GM13976 (cell line): ENCODE measurements around the gene MEN1.

Experiments
- DNase-seq: peaks from one replicate; pipeline ENCODE4 v3.0.0; 2012; ENCODE audit warnings: low spot score
- CTCF ChIP-seq: IDR thresholded peaks from 2 replicates; pipeline ENCODE4 v1.5.1; 2012; ENCODE audit warnings: borderline replicate concordance, mild to moderate bottlenecking; ENCODE audit not compliant: insufficient read depth; ENCODE audit errors: extremely low read depth, missing control alignments, control extremely low read depth
- in situ Hi-C: fragments of 300-500 bp; cut with MboI; formaldehyde crosslinking; loops from one replicate; pipeline ENCODE4 v1.12.0; 2022; ENCODE audit warnings: low sequenced_read_pairs, mixed read lengths, inconsistent platforms; ENCODE audit not compliant: unreplicated experiment

MEN1 gene

GRCh38 chr11:64804346-64805210 lies 5.8 kb downstream of the MEN1 start:
- in situ Hi-C loops, result no loop called here
- no peak for TF ChIP-seq CTCF
- no peak for DNase-seq

GRCh38 chr11:64803846-64804345 lies 6.5 kb downstream of the MEN1 start:
- no peak for DNase-seq
- no peak for TF ChIP-seq CTCF
- in situ Hi-C loops, result no loop called here

- peak; percentile 98 for DNase-seq
- in situ Hi-C loops, result no loop called here
- no peak for TF ChIP-seq CTCF
Measured at GRCh38 chr11:64803158-64803845, 7.0 kb downstream of the MEN1 start, which contains the start of gene MAP4K2. Gene MAP4K2 (minus strand): TSS chr11:64803214. CDS start chr11:64803149, 65 bp downstream.

- no peak for DNase-seq
- no peak for TF ChIP-seq CTCF
- in situ Hi-C loops, result no loop called here
Measured at GRCh38 chr11:64802370-64803157, 7.8 kb downstream of the MEN1 start.

- TF ChIP-seq CTCF, result no peak
- in situ Hi-C loops, result no loop called here
- DNase-seq, result no peak
Measured at GRCh38 chr11:64801561-64802369, 8.6 kb downstream of the MEN1 start.
